ENCODE results near the gene TMEM47. TPM values are rescaled to one million over a fixed set of nuclear protein-coding genes. Genes with fewer than 3 reads are reported as not detected.

TMEM47 gene
- total RNA-seq, 2 donors from 2014 or later: 189 to 366 TPM

GRCh38 chrX:34638116-34638515 lies 19.0 kb downstream of the TMEM47 start:
- TF ChIP-seq CTCF (IDR thresholded peaks at IDR 0.05): peak; percentile 28
- Histone ChIP-seq H3K4me3 (no peak overlapping the region), H3K9me3 (no peaks in the 10 kb centered on the region), H3K27ac (no peak overlapping the region), H3K36me3 (no peaks in the 10 kb centered on the region), H3K4me1 (ENCODE audit: control insufficient read depth in 1 of 2, low read depth in 2 of 2) (peaks cover 0 to 44% of the 10 kb centered on the region in 2 donors), H3K27me3 (replicated peaks; ENCODE audit: insufficient read depth) (no peaks in the 10 kb centered on the region)
- DNase-seq (ENCODE audit: low spot score) (no peak), ATAC-seq (ENCODE audit: insufficient number of reproducible peaks, low FRiP score, low read depth) (no peak)

GRCh38 chrX:34634349-34634748 lies 22.7 kb downstream of the TMEM47 start:
- H3K27ac ChIP-seq: no peak overlapping the region
- H3K4me1 ChIP-seq (ENCODE audit: control insufficient read depth in 1 of 2, low read depth in 2 of 2): peaks cover 0 to 9% of the 10 kb centered on the region in 2 donors
- no peak for TF ChIP-seq CTCF (IDR thresholded peaks at IDR 0.05)
- no peaks in the 10 kb centered on the region for H3K36me3 ChIP-seq
- DNase-seq (ENCODE audit: low spot score): no peak
- H3K27me3 ChIP-seq (replicated peaks; ENCODE audit: insufficient read depth): no peaks in the 10 kb centered on the region
- no peaks in the 10 kb centered on the region for H3K9me3 ChIP-seq
- no peak overlapping the region for H3K4me3 ChIP-seq
- no peak for ATAC-seq (ENCODE audit: insufficient number of reproducible peaks, low FRiP score, low read depth)

GRCh38 chrX:34632384-34632783 lies 24.7 kb downstream of the TMEM47 start:
- H3K4me3 ChIP-seq: no peak overlapping the region
- H3K27ac ChIP-seq: no peak overlapping the region
- no peaks in the 10 kb centered on the region for H3K4me1 ChIP-seq (ENCODE audit: control insufficient read depth in 1 of 2, low read depth in 2 of 2)
- DNase-seq (ENCODE audit: low spot score): no peak
- no peaks in the 10 kb centered on the region for H3K27me3 ChIP-seq (replicated peaks; ENCODE audit: insufficient read depth)
- H3K9me3 ChIP-seq: no peaks in the 10 kb centered on the region
- no peak for ATAC-seq (ENCODE audit: insufficient number of reproducible peaks, low FRiP score, low read depth)
- no peaks in the 10 kb centered on the region for H3K36me3 ChIP-seq
- TF ChIP-seq CTCF (IDR thresholded peaks at IDR 0.05): no peak

GRCh38 chrX:34631479-34632220 lies 25.4 kb downstream of the TMEM47 start:
- no peak for DNase-seq (ENCODE audit: low spot score)
- no peak for ATAC-seq (ENCODE audit: insufficient number of reproducible peaks, low FRiP score, low read depth)
- TF ChIP-seq CTCF (IDR thresholded peaks at IDR 0.05): no peak
- H3K9me3 ChIP-seq: no peaks in the 10 kb centered on the region
- H3K36me3 ChIP-seq: no peaks in the 10 kb centered on the region
- no peaks in the 10 kb centered on the region for H3K4me1 ChIP-seq (ENCODE audit: control insufficient read depth in 1 of 2, low read depth in 2 of 2)
- no peaks in the 10 kb centered on the region for H3K27me3 ChIP-seq (replicated peaks; ENCODE audit: insufficient read depth)
- H3K4me3 ChIP-seq: no peak overlapping the region
- H3K27ac ChIP-seq: no peak overlapping the region

- TF ChIP-seq CTCF (IDR thresholded peaks at IDR 0.05): no peak
- no peaks in the 10 kb centered on the region for H3K27me3 ChIP-seq (replicated peaks; ENCODE audit: insufficient read depth)
- no peak overlapping the region for H3K4me3 ChIP-seq
- ATAC-seq (ENCODE audit: insufficient number of reproducible peaks, low FRiP score, low read depth) (no peak), DNase-seq (ENCODE audit: low spot score) (no peak)
- H3K4me1 ChIP-seq (ENCODE audit: control insufficient read depth in 1 of 2, low read depth in 2 of 2): peaks cover 0 to 5% of the 10 kb centered on the region in 2 donors
- no peaks in the 10 kb centered on the region for H3K36me3 ChIP-seq
- no peaks in the 10 kb centered on the region for H3K9me3 ChIP-seq
- H3K27ac ChIP-seq: no peak overlapping the region
Measured at GRCh38 chrX:34629572-34629971, 27.5 kb downstream of the TMEM47 start.
